A549 (cell line): Measurements from ENCODE around the gene TBC1D22A. TPM values are rescaled to one million over a fixed set of nuclear protein-coding genes. Genes with fewer than 3 reads are reported as not detected.

ENCODE experiments used
- ATAC-seq, 2 experiments: fragments of 200-7000 bp in 1 of 2; fragments of >200 bp in 1 of 2; cut with Nextera tagmentation in 1 of 2; cut with Tn5 transposase in 1 of 2; 3 replicates each; pipeline versions ENCODE4 v1.8.0 to v1.9.1; 2018 to 2020; ENCODE audit warnings: mild to moderate bottlenecking in 1 of 2, moderate library complexity in 1 of 2
- CTCF ChIA-PET: fragments of 300-600 bp; sonication (Branson Sonifier 250); formaldehyde crosslinking; extraction: SDS; loops from one replicate; lab custom pipeline; 2021; ENCODE audit warnings: antibody characterized with exemption, inconsistent platforms; lab: Yijun Ruan, JAX
- POLR2A ChIA-PET: fragments of 350-600 bp; formaldehyde crosslinking; extraction: SDS; loops from one replicate; lab custom pipeline; 2021; ENCODE audit warnings: antibody characterized with exemption, inconsistent platforms; lab: Yijun Ruan, JAX
- DNase-seq, 2 experiments: peaks; one replicate each; pipeline versions ENCODE4 v3.0.0 to v3.0.0-alpha.2; 2011 to 2016; ENCODE audit warnings: low read depth in 1 of 2, low spot score in 1 of 2
- FAIRE-seq: peaks from 2 replicates; lab custom pipeline; 2011; peaks lifted over from hg19 to GRCh38; lab: Jason Lieb, UNC
- H3K27ac ChIP-seq, 2 experiments: fragments of >200 bp; sonication (Bioruptor Twin); formaldehyde crosslinking; 3 replicates each; pipeline ENCODE4 v1.5.1; 2016 to 2017
- H3K4me1 ChIP-seq: fragments of >200 bp; sonication (Bioruptor Twin); formaldehyde crosslinking; 3 replicates; pipeline ENCODE4 v1.6.1; 2016
- H3K4me2 ChIP-seq: fragments of >200 bp; sonication (Bioruptor Twin); formaldehyde crosslinking; 3 replicates; pipeline ENCODE4 v1.6.1; 2016
- H3K4me3 ChIP-seq: fragments of >200 bp; sonication (Bioruptor Twin); formaldehyde crosslinking; 3 replicates; pipeline ENCODE4 v1.5.1; 2016
- H3K9me3 ChIP-seq: fragments of >200 bp; sonication (Bioruptor Twin); formaldehyde crosslinking; 3 replicates; pipeline ENCODE4 v1.6.1; 2016
- BCL3 ChIP-seq: fragments of >200 bp; sonication (Bioruptor Twin); formaldehyde crosslinking; IDR thresholded peaks from 3 replicates; pipeline ENCODE4 v1.6.1; 2016
- CBX8 ChIP-seq: fragments of 200-600 bp; sonication (generic); IDR thresholded peaks from 2 replicates; pipeline ENCODE4 v1.6.1; 2016
- CHD2 ChIP-seq: fragments of 150-350 bp; IDR thresholded peaks from 2 replicates; pipeline ENCODE4 v1.6.1; 2014; ENCODE audit warnings: low read length; ENCODE audit not compliant: partially characterized antibody
- E2F6 ChIP-seq: IDR thresholded peaks from 2 replicates; pipeline ENCODE4 v1.6.1; 2012; ENCODE audit warnings: low read depth, borderline replicate concordance
- EHF ChIP-seq: fragments of 250-450 bp; sonication (Bioruptor Pico); IDR thresholded peaks from 2 replicates; pipeline ENCODE4 v1.5.0; 2020; ENCODE audit warnings: mild to moderate bottlenecking
- EHMT2 ChIP-seq: fragments of 200-600 bp; sonication (generic); IDR thresholded peaks from 2 replicates; pipeline ENCODE4 v1.6.1; 2016; ENCODE audit warnings: antibody characterized with exemption, low read depth, mild to moderate bottlenecking, moderate library complexity
- EP300 ChIP-seq, 2 experiments: fragments of >200 bp; sonication (Bioruptor Twin); formaldehyde crosslinking; IDR thresholded peaks; 2 replicates in 1 of 2; 3 replicates in 1 of 2; pipeline ENCODE4 v1.6.1; 2016 to 2017
- ESRRA ChIP-seq: fragments of 150-350 bp; IDR thresholded peaks from 2 replicates; pipeline ENCODE4 v1.6.1; 2014; ENCODE audit warnings: mild to moderate bottlenecking, low read length, borderline replicate concordance
- GATA3 ChIP-seq: IDR thresholded peaks from 2 replicates; pipeline ENCODE4 v1.6.1; 2012; ENCODE audit warnings: borderline replicate concordance
- HES2 ChIP-seq: fragments of >200 bp; sonication (Bioruptor Twin); formaldehyde crosslinking; IDR thresholded peaks from 2 replicates; pipeline ENCODE4 v1.6.1; 2016
- HEYL ChIP-seq: fragments of 250-450 bp; sonication (Bioruptor Pico); IDR thresholded peaks from 2 replicates; pipeline ENCODE4 v1.8.0; 2021; ENCODE audit warnings: mild to moderate bottlenecking, moderate library complexity
- HMGXB4 ChIP-seq: fragments of 250-450 bp; sonication (Bioruptor Pico); IDR thresholded peaks from 2 replicates; pipeline ENCODE4 v1.5.0; 2021; ENCODE audit warnings: mild to moderate bottlenecking, moderate library complexity, borderline replicate concordance
- HOXB13 ChIP-seq: fragments of 250-450 bp; sonication (Bioruptor Pico); IDR thresholded peaks from 2 replicates; pipeline ENCODE4 v1.5.0; 2020; ENCODE audit warnings: low read depth, mild to moderate bottlenecking, moderate library complexity
- JUNB ChIP-seq: fragments of >200 bp; sonication (Bioruptor Twin); formaldehyde crosslinking; IDR thresholded peaks from 2 replicates; pipeline ENCODE4 v1.6.1; 2016
- MAFK ChIP-seq: fragments of 450-650 bp; IDR thresholded peaks from 2 replicates; pipeline ENCODE4 v1.6.1; 2014; ENCODE audit not compliant: partially characterized antibody
- MYC ChIP-seq: IDR thresholded peaks from 2 replicates; pipeline ENCODE4 v1.6.1; 2012; ENCODE audit warnings: mild to moderate bottlenecking, inconsistent platforms, low read length, improper control_type of control experiment, borderline replicate concordance
- NFE2L2 ChIP-seq: fragments of 150-350 bp; conservative IDR thresholded peaks from 2 replicates; pipeline ENCODE4 v1.6.1; 2014; ENCODE audit warnings: low read length
- NPAS2 ChIP-seq: fragments of 250-450 bp; sonication (Bioruptor Pico); IDR thresholded peaks from 2 replicates; pipeline ENCODE4 v1.8.0; 2022; ENCODE audit warnings: mild to moderate bottlenecking, moderate library complexity, borderline replicate concordance
- POLR2A ChIP-seq: IDR thresholded peaks from 2 replicates; pipeline ENCODE4 v1.6.1; 2012; ENCODE audit warnings: mild to moderate bottlenecking, low read length
- SMC3 ChIP-seq: fragments of >200 bp; sonication (Bioruptor Twin); formaldehyde crosslinking; IDR thresholded peaks from 3 replicates; pipeline ENCODE4 v1.6.1; 2018; ENCODE audit warnings: inconsistent platforms
- SREBF2 ChIP-seq: fragments of 450-650 bp; IDR thresholded peaks from 2 replicates; pipeline ENCODE4 v1.6.1; 2014; ENCODE audit warnings: mild to moderate bottlenecking, moderate library complexity
- ZC3H11A ChIP-seq: fragments of 450-650 bp; IDR thresholded peaks from 2 replicates; pipeline ENCODE4 v1.6.1; 2014; ENCODE audit warnings: antibody characterized with exemption, mild to moderate bottlenecking
- WGBS: methylation state at CpG from one replicate; pipeline ENCODE4 v1.1.6; 2017; ENCODE audit errors: missing lambda C conversion rate; 5-methylcytosine and 5-hydroxymethylcytosine counted together
- polyA plus RNA-seq, 4 experiments: library from polyadenylated mRNA; depleted of rRNA in 3 of 4; stranded (reverse); fragments of >200 nt; fragmentation: RNase III in 1 of 4; extraction: RNeasy Plus Mini Kit Qiagen cat#74134 plus additional on column Dnase treatment in 1 of 4; gene quantifications; 2 replicates in 3 of 4; 3 replicates in 1 of 4; pipeline ENCODE4 v1.2.3, GENCODE V29; 2011 to 2017

The TBC1D22A gene
- polyA plus RNA-seq, 2 of the 4 experiments (the other 2 are of a cell fraction) = 8.9 to 10.8 TPM

- no peak overlapping the region for H3K4me3 ChIP-seq
- ATAC-seq (no peak), FAIRE-seq (no peak), DNase-seq (no peak)
- H3K4me2 ChIP-seq = no peak overlapping the region
- H3K4me1 ChIP-seq = no peaks in the 10 kb centered on the region
- H3K27ac ChIP-seq = no peak overlapping the region
- H3K9me3 ChIP-seq = no peaks in the 10 kb centered on the region
- ChIA-PET CTCF (no interaction called here), POLR2A (no interaction called here)
- 85% methylated on average over 11 of the region's 19 CpGs for WGBS
- TF ChIP-seq GATA3 (no peak), CBX8 (no peak), EHMT2 (no peak), E2F6 (no peak), SMC3 (no peak), HES2 (no peak)
These were observed 281.6 kb downstream of the TBC1D22A start for GRCh38 chr22:47043835-47044721.

- ATAC-seq (no peak), DNase-seq (no peak), FAIRE-seq (no peak)
- CTCF ChIA-PET = no interaction called here
- TF ChIP-seq BCL3 = no peak
- TF ChIP-seq JUNB = no peak
- no peak for TF ChIP-seq CHD2
- Histone ChIP-seq H3K9me3 (no peaks in the 10 kb centered on the region), H3K4me2 (no peak overlapping the region), H3K27ac (no peak overlapping the region), H3K4me3 (no peak overlapping the region), H3K4me1 (no peaks in the 10 kb centered on the region)
- WGBS = 89% methylated on average over 27 of the region's 29 CpGs
- POLR2A ChIA-PET = no interaction called here
These were observed 282.5 kb downstream of the TBC1D22A start for GRCh38 chr22:47044722-47045535.

GRCh38 chr22:47045691-47046410 lies 283.4 kb downstream of the TBC1D22A start:
- TF ChIP-seq HES2 (no peak), JUNB (no peak), ZC3H11A (no peak), MAFK (no peak)
- 100% methylated on average over 2 of the region's 14 CpGs for WGBS
- DNase-seq (no peak), ATAC-seq (no peak), FAIRE-seq (no peak)
- no peak overlapping the region for H3K4me2 ChIP-seq
- H3K9me3 ChIP-seq = no peaks in the 10 kb centered on the region
- no peaks in the 10 kb centered on the region for H3K4me1 ChIP-seq
- ChIA-PET CTCF (no interaction called here), POLR2A (no interaction called here)
- no peak overlapping the region for H3K27ac ChIP-seq
- no peak overlapping the region for H3K4me3 ChIP-seq

- POLR2A ChIA-PET = no interaction called here
- H3K27ac ChIP-seq = no peak overlapping the region
- H3K4me3 ChIP-seq = no peak overlapping the region
- DNase-seq (no peak), ATAC-seq (no peak), FAIRE-seq (no peak)
- no peaks in the 10 kb centered on the region for H3K9me3 ChIP-seq
- no peaks in the 10 kb centered on the region for H3K4me1 ChIP-seq
- CTCF ChIA-PET = interaction anchor here (1.2 kb wide), 1 partner anchor 20 kb away, joined by 3 read pairs; no protein-coding TSS in a partner anchor
- 90% methylated on average over 3 of the region's 10 CpGs for WGBS
- no peak overlapping the region for H3K4me2 ChIP-seq
- TF ChIP-seq NPAS2 (CRISPR knock-in tag) (no peak), EP300 (IDR thresholded peaks at IDR 0.05) (no peak), MAFK (no peak), HEYL (CRISPR knock-in tag) (no peak), JUNB (no peak), POLR2A (no peak), EHF (CRISPR knock-in tag) (no peak), HOXB13 (CRISPR knock-in tag) (no peak), MYC (no peak), SREBF2 (no peak), ESRRA (no peak), CHD2 (no peak), NFE2L2 (no peak), HMGXB4 (CRISPR knock-in tag) (no peak)
These were observed 284.1 kb downstream of the TBC1D22A start for GRCh38 chr22:47046411-47047065.
